Activated CD8-positive, alpha-beta T cell treated with anti-CD3 and anti-CD28 coated beads for 36 hours (primary cell): ENCODE measurements around the gene GAREM1. TPM values are rescaled to one million over a fixed set of nuclear protein-coding genes. Genes with fewer than 3 reads are reported as not detected.
"Not testable (repeated sequence)": the region's sequence is repeated elsewhere in the genome, so short reads cannot be mapped to it uniquely, and the experiment has no call there.

Experiments
- ATAC-seq: fragments of 200-7000 bp; cut with Tn5 transposase; one replicate; pipeline ENCODE4 v1.10.0; 2021; ENCODE audit warnings: mild to moderate bottlenecking, moderate library complexity
- CTCF ChIA-PET: fragments of 350-600 bp; sonication (Branson Sonifier 250); formaldehyde crosslinking; loops from one replicate; lab custom pipeline; 2021; ENCODE audit warnings: antibody characterized with exemption; lab: Charles Lee
- POLR2A ChIA-PET: fragments of 350-600 bp; sonication (Branson Sonifier 250); formaldehyde crosslinking; loops from one replicate; lab custom pipeline; 2021; ENCODE audit warnings: antibody characterized with exemption; lab: Charles Lee
- DNase-seq: peaks from one replicate; pipeline ENCODE4 v3.0.0-alpha.2; 2020
- H3K27ac Mint-ChIP-seq: one replicate; pipeline ENCODE4 v1.8.0; 2021; ENCODE audit warnings: mild to moderate bottlenecking, mixed read lengths
- H3K27me3 Mint-ChIP-seq: one replicate; pipeline ENCODE4 v1.8.0; 2021; ENCODE audit warnings: mixed read lengths
- H3K36me3 Mint-ChIP-seq: one replicate; pipeline ENCODE4 v1.8.0; 2021; ENCODE audit warnings: low read depth, mixed read lengths
- H3K4me1 Mint-ChIP-seq: one replicate; pipeline ENCODE4 v1.8.0; 2021; ENCODE audit warnings: low read depth, mixed read lengths
- H3K4me3 Mint-ChIP-seq: one replicate; pipeline ENCODE4 v1.8.0; 2021; ENCODE audit warnings: mild to moderate bottlenecking, moderate library complexity, mixed read lengths
- H3K9me3 Mint-ChIP-seq: one replicate; pipeline ENCODE4 v1.8.0; 2021; ENCODE audit warnings: mixed read lengths
- intact Hi-C: fragments of 100-400 bp; cut with micrococcal nuclease; formaldehyde crosslinking; loops from one replicate; pipeline ENCODE4 v1.10.0; 2022
- total RNA-seq, 2 experiments: library from RNA; stranded (reverse); gene quantifications; one replicate each; pipeline ENCODE4 v1.2.3, GENCODE V29; 2021
- TF ChIP-seq, protein P1 (sequence below): fragments of 200-600 bp; IDR thresholded peaks from one replicate; pipeline ENCODE4 v1.8.0; 2022; ENCODE audit warnings: antibody characterized with exemption, mild to moderate bottlenecking

GAREM1 gene
- not detected for total RNA-seq

- peak; percentile 79 for DNase-seq
- H3K27me3 Mint-ChIP-seq, result peaks cover 44% of the 10 kb centered on the region
These were observed at the start of gene GAREM1 for GRCh38 chr18:32470714-32471633. Gene GAREM1, minus strand, starts transcription at chr18:32470882. Its CDS starts 454 bp downstream, at chr18:32470428.

GRCh38 chr18:32511147-32511546 lies 40.5 kb upstream of the GAREM1 start:
- H3K27me3 Mint-ChIP-seq, result peaks cover 9% of the 10 kb centered on the region
- peaks cover 3% of the 10 kb centered on the region for H3K4me1 Mint-ChIP-seq
- TF ChIP-seq, protein P1, sequence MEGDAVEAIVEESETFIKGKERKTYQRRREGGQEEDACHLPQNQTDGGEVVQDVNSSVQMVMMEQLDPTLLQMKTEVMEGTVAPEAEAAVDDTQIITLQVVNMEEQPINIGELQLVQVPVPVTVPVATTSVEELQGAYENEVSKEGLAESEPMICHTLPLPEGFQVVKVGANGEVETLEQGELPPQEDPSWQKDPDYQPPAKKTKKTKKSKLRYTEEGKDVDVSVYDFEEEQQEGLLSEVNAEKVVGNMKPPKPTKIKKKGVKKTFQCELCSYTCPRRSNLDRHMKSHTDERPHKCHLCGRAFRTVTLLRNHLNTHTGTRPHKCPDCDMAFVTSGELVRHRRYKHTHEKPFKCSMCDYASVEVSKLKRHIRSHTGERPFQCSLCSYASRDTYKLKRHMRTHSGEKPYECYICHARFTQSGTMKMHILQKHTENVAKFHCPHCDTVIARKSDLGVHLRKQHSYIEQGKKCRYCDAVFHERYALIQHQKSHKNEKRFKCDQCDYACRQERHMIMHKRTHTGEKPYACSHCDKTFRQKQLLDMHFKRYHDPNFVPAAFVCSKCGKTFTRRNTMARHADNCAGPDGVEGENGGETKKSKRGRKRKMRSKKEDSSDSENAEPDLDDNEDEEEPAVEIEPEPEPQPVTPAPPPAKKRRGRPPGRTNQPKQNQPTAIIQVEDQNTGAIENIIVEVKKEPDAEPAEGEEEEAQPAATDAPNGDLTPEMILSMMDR, result no peak
- no peak overlapping the region for H3K4me3 Mint-ChIP-seq
- no peak overlapping the region for H3K27ac Mint-ChIP-seq
- no peaks in the 10 kb centered on the region for H3K36me3 Mint-ChIP-seq
- intact Hi-C loops, result no loop called here
- ChIA-PET POLR2A (no interaction called here), CTCF (interaction anchor here (1.4 kb wide), 1 partner anchor 40 kb away, joined by 4 read pairs; the partner anchor contains the start of gene GAREM1)
- DNase-seq (no peak), ATAC-seq (no peak)
- no peaks in the 10 kb centered on the region for H3K9me3 Mint-ChIP-seq

More at GRCh38 chr18:32470714-32471633, at the start of gene GAREM1:
- ChIA-PET POLR2A (interaction anchor here (0.6 kb wide), 1 partner anchor 473 kb away, joined by 3 read pairs; no protein-coding TSS in a partner anchor), CTCF (interaction anchor here (0.7 to 2.6 kb wide), 18 partner anchors 10 to 313 kb away, joined by 3 to 13 read pairs (median 4); no protein-coding TSS in a partner anchor)
- no peaks in the 10 kb centered on the region for H3K9me3 Mint-ChIP-seq
- H3K4me3 Mint-ChIP-seq, result peak within 1 kb of the TSS; percentile 60
- TF ChIP-seq, protein P1, result peak; percentile 50
- peaks cover 18% of the 10 kb centered on the region for H3K4me1 Mint-ChIP-seq
- no peaks in the 10 kb centered on the region for H3K36me3 Mint-ChIP-seq
- H3K27ac Mint-ChIP-seq, result no peak within 1 kb of the TSS
- peak; percentile 95 for ATAC-seq
- intact Hi-C loops, result no loop called here

DNA sequence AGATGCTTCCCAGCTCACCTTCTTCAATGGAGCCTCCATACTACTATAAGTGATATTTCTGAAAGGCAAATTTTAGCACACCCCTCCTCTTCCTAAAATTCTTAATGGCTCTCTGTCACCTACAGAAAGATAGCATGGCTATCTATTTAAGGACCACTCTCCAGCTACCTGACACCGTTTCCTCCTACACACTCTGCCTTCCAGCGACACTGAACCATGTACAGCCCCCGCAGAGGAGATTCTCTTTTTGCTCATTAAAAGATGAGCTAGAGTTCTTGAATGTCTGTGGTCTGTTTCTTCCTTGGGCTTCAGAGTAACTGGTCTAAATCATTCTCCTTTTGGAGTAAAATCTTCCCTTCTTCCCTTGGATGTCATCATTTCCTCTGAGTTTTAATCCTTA lies 38.4 kb upstream of the GAREM1 start:
- TF ChIP-seq, protein P1, result no peak
- ATAC-seq (no peak), DNase-seq (no peak)
- H3K27me3 Mint-ChIP-seq, result peaks cover 9% of the 10 kb centered on the region
- H3K4me1 Mint-ChIP-seq, result peaks cover 3% of the 10 kb centered on the region
- no peaks in the 10 kb centered on the region for H3K36me3 Mint-ChIP-seq
- intact Hi-C loops, result no loop called here
- CTCF ChIA-PET, result interaction anchor here (0.7 kb wide), 1 partner anchor 37 kb away, joined by 3 read pairs; no protein-coding TSS in a partner anchor
- POLR2A ChIA-PET, result no interaction called here
- no peak overlapping the region for H3K4me3 Mint-ChIP-seq
- H3K9me3 Mint-ChIP-seq, result no peaks in the 10 kb centered on the region
- H3K27ac Mint-ChIP-seq, result no peak overlapping the region

GRCh38 chr18:32507093-32507492 lies 36.4 kb upstream of the GAREM1 start:
- ChIA-PET POLR2A (no interaction called here), CTCF (no interaction called here)
- no peaks in the 10 kb centered on the region for H3K36me3 Mint-ChIP-seq
- DNase-seq (no peak), ATAC-seq (no peak)
- H3K27ac Mint-ChIP-seq, result no peak overlapping the region
- H3K4me1 Mint-ChIP-seq, result peaks cover 3% of the 10 kb centered on the region
- intact Hi-C loops, result no loop called here
- H3K27me3 Mint-ChIP-seq, result peaks cover 6% of the 10 kb centered on the region
- TF ChIP-seq, protein P1, result no peak
- no peaks in the 10 kb centered on the region for H3K9me3 Mint-ChIP-seq
- no peak overlapping the region for H3K4me3 Mint-ChIP-seq

DNA sequence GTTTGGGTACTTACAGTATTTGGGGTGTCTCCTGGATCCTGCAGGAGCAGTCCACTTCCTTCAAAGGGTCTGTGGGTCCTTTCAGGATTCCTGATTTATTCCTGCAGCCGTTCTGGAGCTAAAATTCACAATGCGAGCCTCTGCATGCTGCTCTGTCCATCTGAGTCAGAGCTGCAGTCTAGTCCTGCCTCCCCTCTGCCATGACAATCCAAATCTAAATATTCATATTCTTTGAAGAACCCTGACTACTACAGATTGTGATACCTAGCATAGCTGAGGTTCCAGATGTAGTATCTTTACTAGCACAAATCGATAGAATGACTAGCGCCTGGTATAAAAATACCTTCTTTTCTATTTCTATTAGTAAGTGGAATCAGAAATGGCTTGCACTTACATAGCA lies 31.3 kb upstream of the GAREM1 start:
- Mint-ChIP-seq H3K9me3 (no peaks in the 10 kb centered on the region), H3K4me1 (no peaks in the 10 kb centered on the region), H3K27ac (no peak overlapping the region), H3K36me3 (no peaks in the 10 kb centered on the region), H3K4me3 (no peak overlapping the region), H3K27me3 (peaks cover 13% of the 10 kb centered on the region)
- no peak for ATAC-seq
- no peak for DNase-seq
- intact Hi-C loops, result no loop called here
- POLR2A ChIA-PET, result no interaction called here
- TF ChIP-seq, protein P1, result no peak
- CTCF ChIA-PET, result no interaction called here

DNA sequence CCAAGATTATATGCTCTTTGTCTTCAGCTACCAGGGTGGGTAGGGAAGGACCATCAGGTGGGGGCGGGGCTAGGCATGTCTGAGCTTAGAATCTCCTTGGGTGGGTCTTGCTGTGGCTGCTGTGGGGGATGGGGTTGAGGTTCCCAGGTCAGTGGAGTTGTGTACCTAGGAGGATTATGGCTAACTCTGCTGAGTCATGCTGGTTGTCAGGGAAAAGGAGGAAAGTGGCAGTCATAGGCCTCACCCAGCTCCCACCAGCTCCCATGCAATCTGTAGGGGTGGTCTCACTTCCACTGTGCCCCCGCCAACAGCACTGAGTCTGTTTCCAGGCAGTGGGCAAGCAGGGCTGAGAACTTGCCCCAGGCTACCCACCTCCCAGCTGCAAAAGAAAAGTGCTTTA lies 30.6 kb upstream of the GAREM1 start:
- H3K27me3 Mint-ChIP-seq, result peaks cover 13% of the 10 kb centered on the region
- CTCF ChIA-PET, H3K36me3 Mint-ChIP-seq, H3K4me3 Mint-ChIP-seq, POLR2A ChIA-PET, intact Hi-C loops, H3K27ac Mint-ChIP-seq, H3K9me3 Mint-ChIP-seq, DNase-seq, H3K4me1 Mint-ChIP-seq, ATAC-seq: not testable (repeated sequence)
